K562 (cell line): ENCODE data around the gene SMIM35. TPM values are rescaled to one million over a fixed set of nuclear protein-coding genes. Genes with fewer than 3 reads are reported as not detected.

Source experiments
- ATAC-seq: fragments of 200-7000 bp; cut with Tn5 transposase; 3 replicates; pipeline ENCODE4 v1.9.1; 2020; ENCODE audit warnings: moderate library complexity
- BruUV-seq: library from RNA; stranded (reverse); fragments of 400-500 nt; replicated peaks from 2 replicates; lab custom pipeline; 2021; lab: Mats Ljungman, UMichigan
- CTCF ChIA-PET: fragments of 300-600 bp; formaldehyde crosslinking; extraction: SDS; loops from one replicate; lab custom pipeline; 2021; ENCODE audit warnings: low intra/inter-chr PET ratio; lab: Yijun Ruan, JAX
- POLR2A ChIA-PET: fragments of 300-600, 350-650 bp; sonication (Branson Sonifier 250); formaldehyde crosslinking; extraction: SDS; loops from one replicate; lab custom pipeline; 2021; ENCODE audit warnings: antibody characterized with exemption, inconsistent platforms; lab: Yijun Ruan, JAX
- DNase-seq, 4 experiments: peaks; one replicate each; pipeline versions ENCODE4 v3.0.0 to v3.0.0-alpha.2; 2011 to 2018; ENCODE audit warnings: low spot score in 3 of 4, mixed read lengths in 3 of 4; ENCODE audit errors: extremely low read depth in 1 of 4
- FAIRE-seq: peaks from 2 replicates; lab custom pipeline; 2011; peaks lifted over from hg19 to GRCh38; lab: Jason Lieb, UNC
- H2AFZ ChIP-seq: 2 replicates; pipeline ENCODE4 v1.6.0; 2011; ENCODE audit warnings: low read depth, low read length, control low read depth, inconsistent platforms
- H3K27ac ChIP-seq: fragments of 200-600 bp; 3 replicates; pipeline ENCODE4 v1.8.0; 2011; ENCODE audit warnings: low read depth, mild to moderate bottlenecking, control low read depth, inconsistent platforms, low read length, moderate library complexity, mixed read lengths; ENCODE audit errors: extremely low read depth
- H3K27me3 ChIP-seq, 2 experiments: fragments of 300-600 bp in 1 of 2; 2 replicates in 1 of 2; 3 replicates in 1 of 2; pipeline versions ENCODE4 v1.6.0 to v1.8.0; 2011; ENCODE audit warnings: inconsistent platforms in 2 of 2, low read length in 2 of 2, mild to moderate bottlenecking in 1 of 2, mixed read lengths in 1 of 2, moderate library complexity in 1 of 2; ENCODE audit not compliant: control insufficient read depth in 2 of 2, insufficient read depth in 2 of 2
- H3K36me3 ChIP-seq: fragments of 300-600 bp; 3 replicates; pipeline ENCODE4 v1.8.0; 2011; ENCODE audit warnings: mild to moderate bottlenecking, low read length, inconsistent platforms; ENCODE audit not compliant: control insufficient read depth, insufficient read depth
- H3K4me1 ChIP-seq, 2 experiments: fragments of 200-600 bp in 1 of 2; replicated peaks in 1 of 2; 2 replicates in 1 of 2; 3 replicates in 1 of 2; pipeline versions ENCODE4 v1.5.1 to v1.8.0; 2011; ENCODE audit warnings: inconsistent platforms in 2 of 2, low read length in 2 of 2, mild to moderate bottlenecking in 1 of 2, mixed read lengths in 1 of 2, moderate library complexity in 1 of 2; ENCODE audit not compliant: control insufficient read depth in 2 of 2, insufficient read depth in 2 of 2
- H3K4me2 ChIP-seq: 2 replicates; pipeline ENCODE4 v1.6.1; 2011; ENCODE audit warnings: low read length, control low read depth, inconsistent platforms, mixed read lengths; ENCODE audit not compliant: insufficient read depth
- H3K4me3 ChIP-seq: fragments of 200-600 bp; sonication (generic), shearing (Covaris generic); 2 replicates; pipeline ENCODE4 v1.5.1; 2016; ENCODE audit warnings: control low read depth, inconsistent platforms
- H3K79me2 ChIP-seq: fragments of 200-600 bp; 3 replicates; pipeline ENCODE4 v1.8.0; 2011; ENCODE audit warnings: low read length, inconsistent platforms; ENCODE audit not compliant: control insufficient read depth, insufficient read depth
- H3K9ac ChIP-seq, 2 experiments: 2 replicates each; pipeline versions ENCODE4 v1.6.0 to v1.6.1; 2011; ENCODE audit warnings: low read depth in 2 of 2, low read length in 2 of 2, control low read depth in 1 of 2, inconsistent platforms in 1 of 2, mild to moderate bottlenecking in 1 of 2, mixed read lengths in 1 of 2; ENCODE audit not compliant: insufficient read depth in 1 of 2
- H3K9me1 ChIP-seq: one replicate; pipeline ENCODE4 v1.6.0; 2011; ENCODE audit warnings: inconsistent platforms, mild to moderate bottlenecking, low read length, moderate library complexity; ENCODE audit not compliant: control insufficient read depth, insufficient read depth
- H3K9me3 ChIP-seq: replicated peaks from 2 replicates; pipeline ENCODE4 v1.5.1; 2011; ENCODE audit warnings: low read depth, low read length, inconsistent platforms; ENCODE audit not compliant: control insufficient read depth, insufficient read depth
- H4K20me1 ChIP-seq: replicated peaks from 2 replicates; pipeline ENCODE4 v1.6.1; 2011; ENCODE audit warnings: low read length, inconsistent platforms, mixed read lengths; ENCODE audit not compliant: control insufficient read depth, insufficient read depth
- BRD9 ChIP-seq: fragments of 450-650 bp; IDR thresholded peaks from 2 replicates; pipeline ENCODE4 v1.6.1; 2018; ENCODE audit warnings: low read depth; ENCODE audit not compliant: partially characterized antibody
- CXXC5 ChIP-seq: fragments of 250-450 bp; sonication (Bioruptor Pico); IDR thresholded peaks from 2 replicates; pipeline ENCODE4 v1.8.0; 2022; ENCODE audit warnings: inconsistent platforms, mild to moderate bottlenecking, moderate library complexity
- GATAD2A ChIP-seq: fragments of 450-650 bp; IDR thresholded peaks from 2 replicates; pipeline ENCODE4 v1.6.1; 2017
- KLF1 ChIP-seq: fragments of 450-650 bp; IDR thresholded peaks from 2 replicates; pipeline ENCODE4 v1.6.1; 2016; ENCODE audit warnings: missing genetic modification characterization, missing compliant biosample characterization
- NR2C1 ChIP-seq, 2 experiments: fragments of 450-650 bp; IDR thresholded peaks; 2 replicates each; pipeline ENCODE4 v1.6.1; 2017; ENCODE audit warnings: mild to moderate bottlenecking in 2 of 2, antibody characterized with exemption in 1 of 2, inconsistent platforms in 1 of 2, missing compliant biosample characterization in 1 of 2, missing genetic modification characterization in 1 of 2
- TBP ChIP-seq: optimal IDR thresholded peaks from 2 replicates; pipeline ENCODE3; 2011; ENCODE audit warnings: low read depth, low read length, improper control_type of control experiment
- TEAD2 ChIP-seq: fragments of 450-650 bp; IDR thresholded peaks from 2 replicates; pipeline ENCODE4 v1.6.1; 2016; ENCODE audit warnings: missing genetic modification characterization, control low read depth, missing compliant biosample characterization
- ZNF175 ChIP-seq: fragments of 200-800 bp; sonication (Bioruptor generic); IDR thresholded peaks from 2 replicates; pipeline ENCODE4 v1.6.1; 2016; ENCODE audit warnings: low read depth, mild to moderate bottlenecking, missing genetic modification characterization, missing compliant biosample characterization
- ZNF263 ChIP-seq: sonication (generic); formaldehyde crosslinking; IDR thresholded peaks from 2 replicates; pipeline ENCODE4 v1.8.0; 2022; ENCODE audit warnings: mild to moderate bottlenecking, missing genetic modification reagents, borderline replicate concordance
- ZNF764 ChIP-seq: fragments of 250-450 bp; sonication (Bioruptor Pico); IDR thresholded peaks from 2 replicates; pipeline ENCODE4 v1.4.0; 2020; ENCODE audit warnings: low read depth, mild to moderate bottlenecking, moderate library complexity
- WGBS: fragments of 100-300 bp; shearing (Covaris generic); methylation state at CpG from one replicate; pipeline ENCODE4 v1.1.6; 2016; ENCODE audit warnings: low coverage, mixed read lengths; ENCODE audit not compliant: insufficient coverage; ENCODE audit errors: missing lambda C conversion rate; 5-methylcytosine and 5-hydroxymethylcytosine counted together
- in situ Hi-C: fragments of 300-500 bp; cut with MboI; formaldehyde crosslinking; loops from 4 replicates; pipeline ENCODE4 v1.15.0; 2018; ENCODE audit warnings: inconsistent platforms, mixed read lengths
- intact Hi-C: fragments of 100-400 bp; cut with micrococcal nuclease; formaldehyde crosslinking; loops from 2 replicates; pipeline ENCODE4 v1.14.2; 2022
- polyA plus RNA-seq, 8 experiments: library from polyadenylated mRNA; depleted of rRNA in 4 of 8; stranded (reverse) in 5 of 8; unstranded in 3 of 8; fragments of >200 nt; fragmentation: Nextera tagmentation in 2 of 8; fragmentation: Illumina TruSeq in 1 of 8; extraction: Ambion mirVana in 2 of 8; extraction: Trizol in 1 of 8; gene quantifications; 2 replicates each; pipeline versions ENCODE4 v1.2.1 to v1.2.3, GENCODE V29; 2011 to 2014; ENCODE audit warnings: inconsistent platforms in 1 of 8, missing spikeins in 1 of 8
- total RNA-seq, 7 experiments: library from RNA; depleted of rRNA in 6 of 7; stranded (reverse); fragments of >200 nt in 6 of 7; fragmentation: Illumina TruSeq in 2 of 7; extraction: Trizol in 2 of 7; gene quantifications; 2 replicates each; pipeline versions ENCODE4 v1.2.1 to v1.2.3, GENCODE V29; 2011 to 2021; ENCODE audit warnings: low replicate concordance in 1 of 7
- TF ChIP-seq, protein P1 (sequence below), 3 experiments: fragments of 200-800 bp in 1 of 3; sonication (Bioruptor generic) in 1 of 3; sonication (generic) in 1 of 3; formaldehyde crosslinking in 1 of 3; IDR thresholded peaks; 2 replicates each; pipeline versions ENCODE4 v1.6.1 to v1.8.0; 2016 to 2022; ENCODE audit warnings: mild to moderate bottlenecking in 2 of 3, missing compliant biosample characterization in 2 of 3, missing genetic modification characterization in 2 of 3, missing genetic modification reagents in 1 of 3

The SMIM35 gene
- total and polyA plus RNA-seq, 9 of the 15 experiments (the other 6 are each of a cell fraction or from before 2014, with no cell fraction given), result 0.03 TPM; not detected in 7

DNA sequence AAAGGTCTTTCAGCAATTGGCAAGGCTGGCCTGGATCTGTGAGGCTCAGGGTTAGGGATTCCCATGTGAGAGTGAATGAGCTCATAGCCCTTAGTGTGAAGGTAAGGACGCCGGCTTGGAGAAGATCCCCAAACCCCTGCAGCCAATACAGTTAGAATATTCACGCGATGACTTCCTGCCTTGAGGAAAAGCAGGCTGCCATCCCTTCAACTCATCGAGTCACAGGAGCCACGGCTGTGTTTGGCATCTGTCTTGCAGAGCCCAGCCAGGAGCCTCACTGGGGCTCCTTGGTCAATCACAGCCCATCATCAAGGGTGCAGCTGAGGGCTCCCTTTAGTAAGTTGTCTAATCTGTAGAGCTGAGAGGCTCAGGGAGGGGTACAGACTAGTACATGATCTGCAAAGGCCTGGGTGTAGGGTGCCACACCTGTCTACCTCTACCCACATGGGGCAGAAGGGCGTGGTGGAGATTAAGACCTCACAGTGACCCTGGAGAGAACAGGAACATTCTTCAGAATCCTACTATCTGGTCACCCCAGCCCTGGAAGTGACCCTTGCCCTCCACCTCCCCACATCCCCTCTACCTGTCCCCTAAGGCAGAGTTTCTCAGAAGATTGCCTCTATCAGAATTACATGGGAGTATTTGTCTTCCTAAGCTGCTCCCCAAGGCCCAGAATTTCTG, 82.1 kb downstream of the SMIM35 start:
- Histone ChIP-seq H3K79me2 (no peaks in the 10 kb centered on the region), H3K27ac (peak overlapping the region; percentile 90), H3K4me3 (no peak overlapping the region), H4K20me1 (no peaks in the 10 kb centered on the region), H3K9ac (peak overlapping the region; percentile 1 to 26; a peak in 3 of 4 replicates), H3K9me3 (no peaks in the 10 kb centered on the region; the same call in 1 of the 2 replicates), H2AFZ (no peak overlapping the region), H3K27me3 (no peaks in the 10 kb centered on the region), H3K4me2 (peak overlapping the region; percentile 73), H3K4me1 (peaks cover 65 to 84% of the 10 kb centered on the region in 2 experiments), H3K36me3 (no peaks in the 10 kb centered on the region; the same call in 2 of the 3 replicates), H3K9me1 (no peaks in the 10 kb centered on the region)
- POLR2A ChIA-PET, result interaction anchor here (0.6 to 1.6 kb wide), 6 partner anchors 9 to 483 kb away, joined by 3 to 4 read pairs (median 3); no protein-coding TSS in a partner anchor
- no TSS peak for BruUV-seq
- no peak for ATAC-seq
- FAIRE-seq, result no peak
- intact Hi-C loops (loop anchor here (2.0 kb wide), 1 partner anchor 48 kb away; no protein-coding TSS in a partner anchor), in situ Hi-C loops (no loop called here)
- DNase-seq, result peak; percentile 54 to 78 (median 70)
- TF ChIP-seq TEAD2 (tag) (no peak), BRD9 (no peak), GATAD2A (peak; percentile 12; the same call in 1 of the 2 replicates), ZNF764 (CRISPR knock-in tag) (no peak), ZNF175 (CRISPR knock-in tag) (no peak), KLF1 (peak; percentile 69; the same call in 1 of the 2 replicates), NR2C1 (IDR thresholded peaks at IDR 0.05) (peak; percentile 66), NR2C1 (tag; IDR thresholded peaks at IDR 0.05) (0 out of 2 replicates have a peak, but pooled peaks have one; percentile 24), CXXC5 (peak; percentile 37; the same call in 1 of the 2 replicates), TBP (no peak), ZNF263 (no peak)
- TF ChIP-seq, protein P1, sequence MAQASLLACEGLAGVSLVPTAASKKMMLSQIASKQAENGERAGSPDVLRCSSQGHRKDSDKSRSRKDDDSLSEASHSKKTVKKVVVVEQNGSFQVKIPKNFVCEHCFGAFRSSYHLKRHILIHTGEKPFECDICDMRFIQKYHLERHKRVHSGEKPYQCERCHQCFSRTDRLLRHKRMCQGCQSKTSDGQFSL (CRISPR knock-in tag; IDR thresholded peaks at IDR 0.05), result no peak
- TF ChIP-seq, protein P1 (tag; IDR thresholded peaks at IDR 0.05), result no peak
- CTCF ChIA-PET, result no interaction called here
- WGBS, result 68% methylated on average over 7 of the region's 7 CpGs
